Neuronal stem cell (in vitro differentiated cells): ENCODE measurements around the gene FBXO47.

Experiments
- DNase-seq: peaks from one replicate; pipeline ENCODE4 v3.0.0-alpha.2; 2013; ENCODE audit warnings: low spot score
- H2AFZ ChIP-seq: one replicate; pipeline ENCODE4 v1.6.1; 2013; ENCODE audit warnings: mild to moderate bottlenecking, low read length, inconsistent platforms
- H2AK5ac ChIP-seq: 2 replicates; pipeline ENCODE4 v1.6.1; 2013; ENCODE audit warnings: low read depth, mild to moderate bottlenecking, inconsistent platforms, low read length, moderate library complexity, mixed read lengths
- H2BK120ac ChIP-seq: 2 replicates; pipeline ENCODE4 v1.6.1; 2013; ENCODE audit warnings: low read depth, mild to moderate bottlenecking, inconsistent platforms, low read length, moderate library complexity, mixed read lengths
- H2BK12ac ChIP-seq: one replicate; pipeline ENCODE4 v1.6.1; 2013; ENCODE audit warnings: low read length, inconsistent platforms
- H2BK15ac ChIP-seq: 2 replicates; pipeline ENCODE4 v1.6.1; 2013; ENCODE audit warnings: mild to moderate bottlenecking, low read length, inconsistent platforms, mixed read lengths
- H2BK5ac ChIP-seq: one replicate; pipeline ENCODE4 v1.6.1; 2013; ENCODE audit warnings: inconsistent platforms, mild to moderate bottlenecking, low read length, moderate library complexity
- H3K14ac ChIP-seq: one replicate; pipeline ENCODE4 v1.6.1; 2013; ENCODE audit warnings: low read length, inconsistent platforms
- H3K18ac ChIP-seq: 2 replicates; pipeline ENCODE4 v1.6.1; 2013; ENCODE audit warnings: low read length, inconsistent platforms
- H3K23ac ChIP-seq: 2 replicates; pipeline ENCODE4 v1.6.1; 2013; ENCODE audit warnings: low read depth, mild to moderate bottlenecking, mixed read lengths, low read length, inconsistent platforms; ENCODE audit not compliant: poor library complexity
- H3K27ac ChIP-seq: replicated peaks from 3 replicates; pipeline ENCODE4 v1.5.1; 2013; ENCODE audit warnings: low read length, inconsistent platforms
- H3K27me3 ChIP-seq, 3 experiments: 2 replicates each; pipeline ENCODE4 v1.6.1; 2013; ENCODE audit warnings: low read length in 3 of 3, mild to moderate bottlenecking in 2 of 3, inconsistent platforms in 1 of 3, low read depth in 1 of 3, mixed read lengths in 1 of 3, moderate library complexity in 1 of 3; ENCODE audit not compliant: control insufficient read depth in 3 of 3, insufficient read depth in 3 of 3
- H3K36me3 ChIP-seq, 2 donors: replicated peaks in 1 of 2; 2 replicates each; pipeline ENCODE4 v1.6.1; 2013; ENCODE audit warnings: low read length in 2 of 2; ENCODE audit not compliant: control insufficient read depth in 2 of 2, insufficient read depth in 2 of 2
- H3K4ac ChIP-seq: 2 replicates; pipeline ENCODE4 v1.6.1; 2013; ENCODE audit warnings: inconsistent platforms, mild to moderate bottlenecking, low read length, moderate library complexity
- H3K4me1 ChIP-seq, 2 donors: 1 replicate in 1 of 2; 2 replicates in 1 of 2; pipeline ENCODE4 v1.6.1; 2013; ENCODE audit warnings: low read length in 2 of 2, low read depth in 1 of 2; ENCODE audit not compliant: control insufficient read depth in 2 of 2, insufficient read depth in 1 of 2
- H3K4me2 ChIP-seq: one replicate; pipeline ENCODE4 v1.6.1; 2013; ENCODE audit warnings: mild to moderate bottlenecking, low read length, inconsistent platforms; ENCODE audit not compliant: insufficient read depth, poor library complexity, severe bottlenecking
- H3K4me3 ChIP-seq, 2 donors: 2 replicates each; pipeline ENCODE4 v1.5.1; 2013; ENCODE audit warnings: low read length in 2 of 2, mild to moderate bottlenecking in 2 of 2, inconsistent platforms in 1 of 2, moderate library complexity in 1 of 2
- H3K79me1 ChIP-seq: one replicate; pipeline ENCODE4 v1.6.1; 2013; ENCODE audit warnings: low read depth, mild to moderate bottlenecking, inconsistent platforms, low read length, moderate library complexity
- H3K9ac ChIP-seq: one replicate; pipeline ENCODE4 v1.6.1; 2013; ENCODE audit warnings: mild to moderate bottlenecking, low read depth, low read length, inconsistent platforms; ENCODE audit not compliant: poor library complexity
- H3K9me3 ChIP-seq, 2 donors: replicated peaks in 1 of 2; 2 replicates each; pipeline versions ENCODE3 to v1.6.1; 2013; ENCODE audit warnings: low read length in 2 of 2, mild to moderate bottlenecking in 2 of 2, inconsistent platforms in 1 of 2, low read depth in 1 of 2, mixed read lengths in 1 of 2, moderate library complexity in 1 of 2; ENCODE audit not compliant: control insufficient read depth in 2 of 2, insufficient read depth in 1 of 2
- H4K8ac ChIP-seq: one replicate; pipeline ENCODE4 v1.6.1; 2013; ENCODE audit warnings: low read depth, mild to moderate bottlenecking, inconsistent platforms, low read length, moderate library complexity
- H4K91ac ChIP-seq: one replicate; pipeline ENCODE4 v1.6.1; 2013; ENCODE audit warnings: low read length, low read depth, mild to moderate bottlenecking, inconsistent platforms; ENCODE audit not compliant: poor library complexity
- WGBS, 2 donors: extraction: QIAGEN DNeasy Blood & Tissue Kit; methylation state at CpG; one replicate each; pipeline ENCODE4 v1.1.7; 2013; ENCODE audit warnings: missing lambda C conversion rate in 2 of 2, mixed read lengths in 1 of 2; ENCODE audit not compliant: insufficient read length in 2 of 2, insufficient replicate concordance in 1 of 2; ENCODE audit errors: extremely low coverage in 2 of 2; 5-methylcytosine and 5-hydroxymethylcytosine counted together

Gene FBXO47

DNA sequence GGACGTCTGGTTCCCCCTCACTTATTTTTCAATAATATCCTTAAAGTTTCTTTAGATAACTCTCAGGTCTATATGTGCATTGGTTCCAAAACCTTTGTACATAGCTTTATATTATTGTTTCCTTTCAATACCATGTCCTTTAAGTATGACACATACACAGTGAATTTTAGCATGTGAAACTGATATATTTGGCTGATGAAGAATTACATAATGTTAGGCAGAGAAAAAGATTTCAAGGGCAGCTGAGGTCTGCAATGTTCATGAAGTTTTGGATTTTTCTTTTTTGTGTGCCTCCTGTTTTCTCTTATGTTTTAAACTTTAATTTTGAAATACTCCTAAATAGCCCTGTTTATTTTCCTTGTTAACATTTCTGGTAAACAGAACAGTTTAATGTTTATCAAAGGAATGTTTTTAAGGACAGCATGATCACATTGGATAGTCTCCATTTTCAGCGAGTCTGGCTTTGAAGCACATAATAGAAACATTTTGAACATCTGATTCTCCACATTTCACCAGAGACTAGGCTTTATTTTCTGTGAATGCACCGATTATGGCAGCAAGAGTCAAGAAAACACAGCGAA, 32.9 kb upstream of the FBXO47 start:
- H2BK5ac ChIP-seq = no peak overlapping the region
- H3K4me2 ChIP-seq = no peak overlapping the region
- no peak overlapping the region for H2BK120ac ChIP-seq
- no peak overlapping the region for H2BK15ac ChIP-seq
- H4K8ac ChIP-seq = no peak overlapping the region
- no peak overlapping the region for H2BK12ac ChIP-seq
- WGBS, 2 donors = no CpG with 5 or more reads among the region's 4 CpGs
- H3K27me3 ChIP-seq = peaks cover 0 to 3% (median 0%) of the 10 kb centered on the region in 3 experiments
- H4K91ac ChIP-seq = no peak overlapping the region
- H3K9ac ChIP-seq = no peak overlapping the region
- no peak overlapping the region for H3K4ac ChIP-seq
- H3K23ac ChIP-seq = no peak overlapping the region
- no peaks in the 10 kb centered on the region for H3K36me3 ChIP-seq
- no peak overlapping the region for H3K14ac ChIP-seq
- no peak overlapping the region for H2AK5ac ChIP-seq
- no peak overlapping the region for H3K18ac ChIP-seq
- no peaks in the 10 kb centered on the region for H3K4me1 ChIP-seq
- DNase-seq = no peak
- no peak overlapping the region for H3K4me3 ChIP-seq
- no peak overlapping the region for H3K27ac ChIP-seq
- peaks cover 0 to 3% of the 10 kb centered on the region in 2 donors for H3K9me3 ChIP-seq
- no peak overlapping the region for H2AFZ ChIP-seq
- no peaks in the 10 kb centered on the region for H3K79me1 ChIP-seq

DNA sequence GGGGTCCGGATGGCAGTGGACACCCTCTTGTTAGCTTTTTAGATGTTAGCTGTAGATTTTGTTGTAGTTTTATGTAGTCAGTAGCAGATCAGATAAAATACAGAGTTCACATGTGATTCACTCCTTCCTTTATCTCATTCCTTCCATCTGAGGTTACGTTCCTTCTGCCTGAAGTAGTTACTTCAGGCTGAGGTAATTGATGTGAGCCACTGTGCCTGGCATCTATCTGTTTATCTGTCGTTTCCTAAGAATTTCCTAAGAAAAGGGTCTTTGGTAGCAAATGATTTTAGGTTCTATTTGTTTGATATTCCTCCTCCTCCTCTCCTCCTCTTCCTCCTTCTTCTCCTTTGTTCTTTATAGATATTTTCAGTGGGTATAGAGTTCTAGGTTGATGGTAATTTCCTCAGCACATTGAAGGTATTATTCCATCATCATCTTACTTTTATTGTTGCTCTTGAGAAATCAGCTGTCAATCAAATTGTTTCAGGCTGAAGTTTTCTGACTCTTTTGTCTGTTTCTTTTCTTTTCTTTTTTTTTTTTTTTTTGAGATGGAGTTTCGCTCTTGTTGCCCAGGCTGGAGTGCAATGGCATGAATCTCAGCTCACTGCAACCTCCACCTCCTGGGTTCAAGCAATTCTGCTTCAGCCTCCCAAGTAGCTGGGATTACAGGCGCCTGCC, 29.6 kb upstream of the FBXO47 start:
- no peak overlapping the region for H2BK120ac ChIP-seq
- H3K23ac ChIP-seq = no peak overlapping the region
- H2BK5ac ChIP-seq = no peak overlapping the region
- H2AFZ ChIP-seq = no peak overlapping the region
- no peak overlapping the region for H3K4me2 ChIP-seq
- H2BK15ac ChIP-seq = no peak overlapping the region
- no peak overlapping the region for H3K14ac ChIP-seq
- peak overlapping the region in 1 of 2 donors; percentile 67 for H3K4me3 ChIP-seq
- no peak overlapping the region for H2BK12ac ChIP-seq
- H3K9ac ChIP-seq = no peak overlapping the region
- no peak overlapping the region for H3K4ac ChIP-seq
- no peaks in the 10 kb centered on the region for H3K79me1 ChIP-seq
- no peak overlapping the region for H3K18ac ChIP-seq
- no peak overlapping the region for H4K8ac ChIP-seq
- H3K27me3 ChIP-seq = peaks cover 0 to 3% (median 0%) of the 10 kb centered on the region in 3 experiments
- H3K4me1 ChIP-seq = no peaks in the 10 kb centered on the region
- no peaks in the 10 kb centered on the region for H3K36me3 ChIP-seq
- no peak overlapping the region for H3K27ac ChIP-seq
- H2AK5ac ChIP-seq = no peak overlapping the region
- no peak for DNase-seq
- WGBS, 2 donors = no CpG with 5 or more reads among the region's 5 CpGs
- peaks cover 0 to 3% of the 10 kb centered on the region in 2 donors for H3K9me3 ChIP-seq
- no peak overlapping the region for H4K91ac ChIP-seq

DNA sequence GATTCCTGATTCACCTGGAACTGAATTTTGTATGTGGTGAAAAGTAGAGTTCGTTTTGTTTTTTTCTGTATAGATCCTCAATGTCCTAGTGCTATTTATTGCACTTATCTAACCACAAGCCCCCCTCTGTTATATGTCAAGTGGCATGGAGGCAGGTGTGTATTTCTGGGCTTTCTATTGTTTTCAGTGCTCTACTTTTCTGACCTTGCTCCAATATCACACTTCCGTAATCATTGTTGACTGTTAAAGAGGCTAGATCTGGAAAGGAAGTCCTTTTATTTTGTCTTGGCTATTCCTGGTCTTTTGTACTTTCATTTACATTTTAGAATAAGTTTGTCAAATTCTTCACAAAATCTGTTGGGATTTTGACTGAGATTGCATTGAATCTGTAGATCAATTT, 26.8 kb upstream of the FBXO47 start:
- Histone ChIP-seq H2AFZ (no peak overlapping the region), H3K27ac (no peak overlapping the region), H3K27me3 (no peaks in the 10 kb centered on the region), H4K8ac (no peak overlapping the region), H3K18ac (no peak overlapping the region), H3K9me3 (peaks cover 0 to 3% of the 10 kb centered on the region in 2 donors), H2BK120ac (no peak overlapping the region), H3K23ac (no peak overlapping the region), H3K4me1 (no peaks in the 10 kb centered on the region), H3K4me3 (no peak overlapping the region), H3K4ac (no peak overlapping the region), H3K79me1 (no peaks in the 10 kb centered on the region), H3K36me3 (no peaks in the 10 kb centered on the region), H3K4me2 (no peak overlapping the region), H3K9ac (no peak overlapping the region), H2AK5ac (no peak overlapping the region), H3K14ac (no peak overlapping the region), H2BK5ac (no peak overlapping the region), H2BK15ac (no peak overlapping the region), H2BK12ac (no peak overlapping the region), H4K91ac (no peak overlapping the region)
- DNase-seq = no peak
- no CpG with 5 or more reads among the region's 2 CpGs for WGBS, 2 donors

DNA sequence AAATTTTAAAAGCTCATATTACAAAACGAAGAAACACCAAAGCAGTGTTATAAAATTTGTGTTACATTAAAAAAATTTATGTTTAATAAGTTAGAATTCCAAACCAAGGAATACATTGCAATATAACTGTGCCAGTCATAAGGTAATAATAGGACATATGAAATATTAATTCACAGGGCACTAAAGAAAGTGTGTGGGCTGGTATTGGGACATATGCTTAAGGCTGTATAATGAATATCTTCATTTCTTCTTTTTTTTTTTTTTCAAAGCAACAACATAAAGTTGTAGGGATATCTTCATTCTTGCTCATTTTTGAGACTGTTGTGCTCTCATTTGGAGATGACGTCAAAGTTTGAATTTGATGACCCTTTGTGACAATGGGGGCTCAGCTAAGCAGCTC, 17.5 kb upstream of the FBXO47 start:
- Histone ChIP-seq H2BK5ac (no peak overlapping the region), H3K4me3 (no peak overlapping the region), H3K4ac (no peak overlapping the region), H3K9ac (no peak overlapping the region), H3K4me1 (no peaks in the 10 kb centered on the region), H3K18ac (no peak overlapping the region), H2AK5ac (no peak overlapping the region), H3K9me3 (no peaks in the 10 kb centered on the region), H3K36me3 (no peaks in the 10 kb centered on the region), H2BK120ac (no peak overlapping the region), H2AFZ (no peak overlapping the region), H2BK12ac (no peak overlapping the region), H2BK15ac (no peak overlapping the region), H3K14ac (no peak overlapping the region), H3K27me3 (peaks cover 0 to 3% (median 0%) of the 10 kb centered on the region in 3 experiments), H3K27ac (no peak overlapping the region), H4K91ac (no peak overlapping the region), H3K79me1 (no peaks in the 10 kb centered on the region), H4K8ac (no peak overlapping the region), H3K4me2 (no peak overlapping the region), H3K23ac (no peak overlapping the region)
- no CpG with 5 or more reads among the region's 2 CpGs for WGBS, 2 donors
- no peak for DNase-seq
